ENCODE data around the gene FRMD4B.

The FRMD4B gene

DNA sequence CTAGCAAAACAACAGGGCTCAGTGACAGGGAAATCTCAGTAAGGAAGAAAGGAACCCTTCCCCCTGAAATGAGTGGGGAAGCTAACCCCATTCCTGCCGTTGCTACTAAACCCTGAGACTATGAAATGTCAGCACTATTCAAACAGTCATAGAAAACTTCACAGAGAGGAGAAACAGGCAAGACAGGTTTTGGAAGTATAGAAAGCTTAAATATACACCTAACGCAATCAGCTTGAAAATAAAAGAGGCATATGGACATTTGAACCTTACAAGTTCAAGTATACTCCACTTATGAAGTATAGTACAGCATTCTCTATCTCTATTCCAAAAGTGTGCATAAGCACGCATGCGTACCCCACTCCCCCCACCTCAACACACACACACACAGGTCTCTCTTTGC is 17.6 kb upstream of the FRMD4B start:
- DNase-seq, result no peak

DNA sequence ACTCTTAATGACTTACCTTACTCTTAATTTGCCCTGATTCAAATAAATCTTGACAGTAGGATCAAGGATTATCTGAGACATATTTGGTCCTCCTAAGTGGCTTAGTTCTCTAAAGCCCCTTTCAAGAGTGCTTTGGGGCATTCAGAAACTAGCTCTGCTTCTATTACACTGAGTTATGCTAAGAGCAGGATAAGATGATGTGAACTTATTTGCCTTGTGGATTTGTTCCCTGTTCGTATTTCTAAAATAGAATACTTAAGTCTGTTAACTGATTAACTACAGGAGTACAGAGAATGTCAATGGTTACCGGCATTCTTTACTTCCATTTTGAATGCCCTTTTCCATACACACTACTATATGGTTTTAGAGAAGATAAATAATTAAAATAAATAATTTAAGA is 14.8 kb upstream of the FRMD4B start:
- DNase-seq, result no peak

DNA sequence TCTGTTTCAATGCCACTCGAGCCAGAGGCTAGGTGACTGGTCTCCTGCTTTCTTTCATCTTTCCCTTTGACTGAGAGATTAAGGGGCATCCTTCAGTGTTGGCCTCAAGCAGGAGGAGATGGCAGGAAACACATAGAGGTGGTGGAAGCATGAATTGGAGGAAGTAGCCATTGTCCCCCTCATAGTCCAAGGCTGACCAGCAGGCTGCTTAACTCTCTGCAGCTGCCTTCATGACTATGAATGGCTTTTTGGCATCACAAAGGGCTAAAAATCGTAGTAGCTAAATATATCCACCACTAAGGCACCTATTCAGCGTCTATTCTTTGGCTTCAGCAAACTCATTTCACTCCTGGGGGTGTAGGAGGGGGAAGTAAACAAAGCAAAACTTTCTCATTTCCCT is 7.0 kb upstream of the FRMD4B start:
- no peak for DNase-seq

DNA sequence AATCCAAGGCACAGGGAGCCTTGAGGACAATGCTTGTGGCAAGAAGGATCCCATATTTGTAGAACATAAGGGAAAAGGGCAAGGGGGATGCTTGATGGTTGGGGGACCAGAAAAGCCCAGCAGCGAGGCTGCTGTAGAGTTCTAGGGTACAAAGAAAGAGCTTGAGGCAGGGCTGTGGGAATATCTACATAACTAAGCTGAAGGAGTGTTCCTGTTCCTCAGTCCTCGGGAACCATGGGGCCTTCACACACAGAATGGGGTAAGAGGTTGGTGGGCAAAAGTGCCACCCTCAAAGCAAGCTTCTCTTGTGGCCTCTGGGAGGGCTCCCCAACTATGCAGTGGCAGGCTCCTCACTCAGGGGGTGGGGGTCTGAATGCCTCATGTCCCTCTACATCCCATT is 6.5 kb upstream of the FRMD4B start:
- no peak for DNase-seq

DNA sequence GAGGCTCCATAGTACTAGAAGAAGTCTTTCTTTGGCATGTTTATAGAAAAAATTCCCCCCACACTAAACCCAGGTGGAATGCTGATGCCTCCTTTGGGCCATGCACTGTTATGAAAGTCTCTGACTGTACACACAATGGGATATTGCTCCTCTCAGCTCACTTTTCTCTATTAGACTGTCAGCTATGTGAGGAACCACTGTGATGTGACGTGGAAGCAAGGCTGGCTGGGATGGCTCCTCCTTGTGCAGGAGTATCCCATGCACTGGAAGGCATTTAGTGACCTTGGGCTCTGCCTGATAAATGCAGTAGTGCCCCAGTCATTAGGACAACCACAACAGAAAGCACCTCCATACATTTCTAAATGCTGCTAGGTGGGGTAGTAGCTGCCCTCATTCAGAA is 5.7 kb upstream of the FRMD4B start:
- no peak for DNase-seq

DNA sequence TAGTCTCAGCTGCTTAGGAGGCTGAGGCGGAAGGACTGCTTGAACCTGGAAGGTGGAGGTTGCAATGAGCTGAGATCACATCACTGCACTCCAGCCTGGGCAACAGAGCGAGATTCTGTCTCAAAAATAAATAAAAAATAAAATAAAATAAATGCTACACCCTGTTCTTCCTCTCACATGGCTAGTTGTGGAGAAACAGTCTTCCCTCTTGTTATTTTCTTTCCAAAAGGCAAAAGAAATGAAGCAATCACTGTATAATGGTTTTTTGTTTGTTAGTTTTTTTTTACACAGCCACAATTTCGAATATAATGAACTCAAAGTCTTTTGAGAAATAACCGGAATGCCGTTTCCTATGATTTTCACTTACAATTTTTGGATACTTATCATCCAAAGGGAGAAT is 4.9 kb upstream of the FRMD4B start:
- DNase-seq, result no peak

DNA sequence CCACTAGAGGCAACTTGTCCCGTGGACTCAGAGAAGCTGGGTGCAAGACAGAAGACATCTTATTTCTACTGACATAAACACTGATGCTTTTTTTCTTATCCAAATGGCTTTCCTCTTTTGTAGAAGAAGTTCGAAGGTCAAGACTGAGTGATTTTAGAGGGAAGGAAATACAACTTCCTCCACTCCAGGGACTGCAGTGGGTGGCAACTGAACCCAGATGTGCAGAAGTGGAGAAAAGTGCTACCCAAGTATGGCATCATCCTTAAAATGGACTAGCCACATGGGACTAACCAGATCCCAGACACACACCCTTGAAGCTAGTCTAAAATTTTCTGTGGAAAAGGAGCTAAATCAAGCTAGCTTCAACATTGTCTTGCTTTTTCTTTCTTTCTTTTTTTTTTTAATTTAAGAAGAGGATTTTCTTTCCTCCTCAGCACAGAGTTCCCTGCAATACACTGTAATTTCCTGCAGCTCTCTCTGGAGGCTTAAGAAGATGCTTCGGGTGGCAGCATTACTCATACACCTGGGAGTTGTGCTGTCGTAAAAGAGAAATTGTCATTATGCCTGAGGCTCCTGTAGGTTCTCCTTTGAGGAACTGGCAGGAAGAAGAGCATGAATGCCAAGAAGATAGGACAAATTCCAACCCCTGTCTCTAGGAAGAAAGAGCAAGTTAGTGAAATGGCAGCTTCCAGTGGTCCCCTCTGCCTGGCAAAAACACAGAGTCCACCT is 3.8 kb upstream of the FRMD4B start:
- no peak for DNase-seq

DNA sequence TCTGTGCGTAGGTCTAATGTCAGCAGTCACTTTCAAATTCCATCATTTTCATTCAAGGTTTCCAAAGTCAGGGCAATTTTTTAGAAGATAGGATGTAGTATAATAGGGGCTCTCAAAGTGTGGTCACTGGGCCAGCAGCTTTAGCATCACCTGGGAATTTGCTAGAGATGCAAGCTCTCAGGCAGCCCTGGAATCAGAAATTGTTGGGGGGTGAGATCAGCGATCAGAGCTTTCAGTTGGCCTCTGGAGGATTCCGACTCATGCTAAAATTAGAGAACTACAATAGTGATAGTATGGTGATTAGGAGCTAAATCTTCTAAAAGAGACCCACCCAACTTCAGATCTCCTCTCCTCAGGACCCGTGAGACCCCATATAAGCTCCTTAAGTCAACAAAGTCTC is 2.4 kb upstream of the FRMD4B start:
- no peak for DNase-seq

DNA sequence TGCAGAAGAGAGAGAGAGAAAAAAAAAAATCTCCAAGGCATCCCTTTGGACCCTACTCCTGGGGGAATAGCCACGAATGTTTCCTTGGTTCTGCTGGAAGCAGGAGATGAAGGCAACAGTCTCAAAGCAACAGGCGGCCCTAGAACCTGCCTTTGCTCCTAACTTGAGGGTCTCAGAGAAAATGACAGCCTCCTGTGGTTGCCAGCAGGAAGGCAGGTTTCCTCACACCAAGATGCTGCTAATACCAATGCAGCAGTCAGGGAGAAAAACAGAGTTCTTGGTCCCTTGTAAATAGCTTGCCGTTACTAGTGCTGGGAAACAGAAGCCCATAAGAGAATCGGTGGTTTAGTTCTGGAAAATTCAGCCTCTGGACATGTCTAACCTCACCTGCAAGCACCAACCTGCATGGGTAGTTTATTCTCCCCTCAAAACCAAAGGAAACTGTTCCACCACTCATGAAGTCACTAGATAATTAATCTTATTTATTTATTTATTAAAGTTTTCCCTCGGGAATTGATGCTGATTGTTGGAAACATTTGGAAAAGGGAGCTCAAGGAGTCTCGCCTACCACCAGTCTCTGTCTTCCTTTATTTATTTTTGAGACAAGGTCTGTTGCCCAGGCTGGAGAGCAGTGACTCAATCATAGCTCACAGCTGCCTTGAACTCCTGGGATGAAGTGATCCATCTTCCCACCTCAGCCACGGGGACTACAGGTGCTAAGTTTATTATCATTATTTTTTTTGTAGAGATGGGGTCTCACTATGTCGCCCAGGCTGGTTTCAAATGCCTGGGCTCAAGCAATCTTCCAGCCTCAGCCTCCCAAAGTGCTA is 883 bp upstream of the FRMD4B start:
- no peak for DNase-seq

DNA sequence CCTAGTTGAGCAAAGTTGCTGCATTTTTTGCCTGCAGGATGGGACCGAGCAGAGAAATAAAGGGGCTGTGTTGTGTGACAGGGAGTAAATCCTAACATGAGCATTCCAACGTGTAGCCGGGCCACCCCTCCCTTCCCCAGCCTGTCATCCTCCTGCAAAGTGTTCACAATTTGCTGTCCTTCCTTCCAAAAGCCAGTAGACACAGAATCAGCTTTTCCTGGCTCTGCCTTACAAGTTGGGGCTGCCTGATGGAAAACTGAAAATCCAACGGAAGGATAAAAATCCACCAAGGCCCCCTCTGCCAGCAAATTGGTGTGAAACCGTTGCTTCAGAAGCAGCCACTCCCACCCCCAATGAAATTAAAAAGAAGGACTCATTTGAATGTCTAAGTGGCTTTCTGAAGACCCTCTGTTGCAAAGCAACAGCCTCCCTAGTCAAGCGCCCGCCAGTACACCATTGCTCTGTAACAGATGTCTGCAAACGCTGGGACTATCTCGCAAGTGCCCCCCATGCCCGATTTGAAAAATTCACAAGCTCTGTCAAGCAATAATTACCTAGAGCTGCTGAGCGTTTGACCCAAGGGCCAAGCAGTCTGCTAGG is 665 bp downstream of the FRMD4B start:
- DNase-seq, result no peak

DNA sequence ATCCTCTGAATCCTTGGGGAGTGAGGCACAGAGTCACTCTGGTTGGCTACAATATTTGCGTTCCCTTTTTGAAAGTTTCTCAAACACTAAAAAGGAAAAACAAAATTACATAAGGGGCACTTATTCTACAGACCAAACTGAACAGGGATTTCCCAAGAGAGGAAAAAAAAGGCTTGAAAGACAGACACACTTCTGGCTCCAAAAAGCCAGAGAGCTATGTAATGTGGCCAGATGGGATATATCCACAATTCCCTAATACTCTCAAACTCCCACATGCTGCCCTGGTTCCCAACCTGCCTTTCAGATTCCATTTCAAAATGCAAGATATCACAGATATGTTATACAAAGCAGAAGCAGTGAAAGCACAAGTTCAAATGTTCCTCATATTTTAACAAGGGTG is 1.6 kb downstream of the FRMD4B start:
- no peak for DNase-seq

DNA sequence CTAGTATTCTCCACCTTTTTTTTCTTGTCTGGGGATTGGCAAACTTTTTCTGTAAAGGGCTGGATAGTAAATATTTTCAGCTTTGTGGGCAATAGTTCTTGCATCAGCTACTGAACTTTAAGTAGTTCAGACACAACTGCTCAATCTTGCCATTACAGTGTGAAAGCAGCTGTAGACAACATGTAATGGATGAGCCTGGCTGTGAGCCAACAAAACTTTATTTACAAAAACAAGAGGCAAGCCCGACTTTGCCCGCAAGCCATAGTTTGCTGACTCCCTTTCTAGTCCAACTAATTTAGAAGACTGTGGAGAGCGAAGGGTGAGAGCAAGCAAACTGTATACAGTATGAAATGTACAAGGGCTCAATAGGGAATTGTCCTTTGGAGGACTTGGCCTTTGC is 6.2 kb downstream of the FRMD4B start:
- DNase-seq, result no peak

DNA sequence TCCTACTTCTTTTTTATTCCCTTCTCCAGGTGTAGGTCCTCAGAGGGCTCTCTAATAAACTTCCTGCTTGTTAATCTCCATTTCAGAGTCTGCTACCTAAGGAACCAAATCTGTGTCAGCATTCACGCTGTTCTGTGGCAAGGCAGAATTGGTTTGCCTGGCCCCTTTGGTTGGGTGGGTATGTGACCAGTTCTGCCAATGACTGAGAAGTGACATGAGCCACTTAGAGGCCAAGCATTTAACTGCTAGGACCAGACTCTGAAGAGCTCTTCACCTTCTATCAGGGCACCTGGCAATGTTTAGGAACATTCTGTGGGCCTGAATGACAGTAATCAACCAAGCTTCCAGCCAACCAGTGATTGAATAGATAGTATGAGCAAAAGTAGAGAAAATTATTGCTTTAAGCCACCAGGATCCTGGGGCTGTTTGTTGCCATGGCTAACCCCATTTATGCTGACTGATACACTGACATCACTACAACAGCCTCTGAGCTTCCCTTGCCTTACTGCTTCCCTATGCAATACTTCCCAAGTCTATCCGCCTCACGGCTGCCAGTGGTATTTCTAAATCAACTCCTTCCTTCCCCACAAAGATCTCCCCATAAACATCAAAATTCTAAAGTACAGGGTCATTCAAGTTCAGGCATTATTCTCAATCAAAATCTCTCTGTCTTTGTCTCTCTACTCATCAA is 7.6 kb downstream of the FRMD4B start:
- no peak for DNase-seq

DNA sequence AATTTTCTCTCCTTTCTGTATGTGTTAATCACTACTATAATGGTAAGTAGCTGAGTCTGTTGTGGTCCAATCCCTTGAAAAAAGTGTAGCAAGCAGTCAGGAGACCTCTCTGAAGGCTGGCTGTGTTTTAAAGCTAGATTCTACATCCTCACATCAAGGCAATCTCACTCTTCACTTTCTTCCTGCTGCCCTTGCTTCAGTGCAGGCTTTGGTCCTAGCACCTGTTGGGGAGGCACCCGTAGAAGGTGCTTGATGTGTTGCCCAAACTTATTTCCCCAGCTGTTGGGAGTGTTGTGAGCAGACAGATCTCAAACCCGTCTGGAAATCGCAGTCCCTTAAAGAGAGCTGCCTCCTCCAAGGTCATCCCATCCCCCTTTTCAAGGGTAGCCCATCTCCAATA is 8.6 kb downstream of the FRMD4B start:
- no peak for DNase-seq

DNA sequence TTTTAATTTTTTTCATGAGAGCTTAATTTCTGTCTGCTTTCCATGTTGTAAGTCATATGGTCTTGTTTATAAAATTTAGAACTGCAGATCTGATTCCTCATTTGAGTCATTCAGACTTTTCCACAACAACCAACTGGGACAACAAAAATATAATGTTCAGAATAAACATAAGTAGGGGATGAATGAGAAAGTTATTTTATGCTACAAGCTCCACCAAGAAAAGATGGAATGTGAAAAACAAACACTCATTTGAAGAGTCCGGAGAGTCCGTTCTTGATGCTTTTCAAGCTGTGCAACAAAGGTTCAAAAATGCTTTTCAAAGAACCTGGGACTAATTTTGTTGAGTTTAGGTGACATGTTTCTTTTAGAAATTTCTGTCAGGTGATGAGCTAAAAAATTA is 9.2 kb downstream of the FRMD4B start:
- DNase-seq, result no peak

DNA sequence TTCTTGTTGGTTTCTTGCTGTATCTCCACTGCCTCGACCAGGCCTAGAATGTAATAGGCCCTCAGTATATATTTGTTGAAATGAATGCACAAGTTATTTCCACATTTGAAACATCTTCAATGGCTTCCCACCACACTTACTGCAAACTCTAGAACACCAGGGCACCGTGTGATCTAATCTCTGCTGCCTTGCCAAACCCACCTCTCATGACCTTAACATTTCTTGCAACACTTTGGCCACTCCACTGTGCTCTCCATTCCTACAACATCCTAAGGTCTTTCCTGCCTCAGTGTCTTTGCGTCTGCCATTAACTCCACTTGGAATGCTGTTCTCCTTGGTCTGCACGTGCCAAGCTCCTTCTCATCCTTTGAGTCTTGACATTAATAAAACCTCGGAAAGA is 14.1 kb downstream of the FRMD4B start:
- DNase-seq, result no peak

DNA sequence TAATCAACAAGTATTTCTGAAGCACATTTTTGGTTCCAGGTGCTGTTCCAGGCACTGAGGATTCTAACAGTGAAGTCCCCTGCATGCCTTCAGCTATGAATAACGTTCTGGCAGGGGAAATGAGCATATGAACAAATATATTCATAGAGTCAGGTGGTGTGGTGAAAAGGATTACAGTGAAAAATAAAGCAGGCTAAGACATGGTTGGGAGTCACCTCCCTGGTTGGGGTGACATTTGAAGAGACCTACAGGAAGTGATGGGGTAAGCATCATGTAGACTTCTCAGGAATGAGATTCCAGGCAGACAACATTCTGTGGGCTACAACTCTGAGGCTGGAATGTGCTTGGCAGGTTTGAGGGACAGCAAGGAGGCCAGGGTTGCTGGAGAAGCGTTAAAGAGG is 15.0 kb downstream of the FRMD4B start:
- DNase-seq, result no peak

DNA sequence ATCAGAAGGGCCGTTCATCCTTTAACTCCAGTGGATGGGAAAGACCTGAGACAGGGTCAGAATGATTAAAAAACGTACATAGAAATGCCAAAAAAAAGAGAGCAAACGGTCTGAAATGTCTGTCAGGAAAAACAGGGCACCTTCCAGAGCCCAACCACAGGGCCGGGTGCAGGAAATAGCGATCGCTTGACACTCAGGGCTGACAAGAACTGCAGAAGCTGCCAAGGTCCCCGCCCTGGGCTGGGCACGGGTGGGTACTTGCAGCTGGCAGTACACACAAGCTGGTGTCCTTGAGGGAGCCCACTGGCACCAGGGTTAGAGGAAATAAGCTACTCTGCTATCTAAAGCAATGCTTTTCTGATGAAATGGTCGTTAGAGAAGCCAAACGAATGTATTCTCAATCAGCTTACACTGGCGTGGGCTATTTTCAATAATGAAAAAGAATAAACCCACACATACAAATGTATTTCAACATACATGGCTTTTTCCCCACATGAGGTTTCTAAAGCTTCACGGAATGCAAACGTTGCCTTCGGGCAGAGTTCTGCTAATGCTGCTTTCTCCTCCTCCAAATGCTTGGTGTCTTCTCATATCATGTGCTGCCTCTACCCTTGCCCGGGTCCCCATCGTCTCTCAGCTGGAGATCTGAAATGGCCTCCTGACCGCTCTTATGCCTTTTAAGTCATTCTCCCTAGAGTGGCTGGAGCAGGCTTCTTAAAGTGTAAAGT is 15.6 kb downstream of the FRMD4B start:
- no peak for DNase-seq

DNA sequence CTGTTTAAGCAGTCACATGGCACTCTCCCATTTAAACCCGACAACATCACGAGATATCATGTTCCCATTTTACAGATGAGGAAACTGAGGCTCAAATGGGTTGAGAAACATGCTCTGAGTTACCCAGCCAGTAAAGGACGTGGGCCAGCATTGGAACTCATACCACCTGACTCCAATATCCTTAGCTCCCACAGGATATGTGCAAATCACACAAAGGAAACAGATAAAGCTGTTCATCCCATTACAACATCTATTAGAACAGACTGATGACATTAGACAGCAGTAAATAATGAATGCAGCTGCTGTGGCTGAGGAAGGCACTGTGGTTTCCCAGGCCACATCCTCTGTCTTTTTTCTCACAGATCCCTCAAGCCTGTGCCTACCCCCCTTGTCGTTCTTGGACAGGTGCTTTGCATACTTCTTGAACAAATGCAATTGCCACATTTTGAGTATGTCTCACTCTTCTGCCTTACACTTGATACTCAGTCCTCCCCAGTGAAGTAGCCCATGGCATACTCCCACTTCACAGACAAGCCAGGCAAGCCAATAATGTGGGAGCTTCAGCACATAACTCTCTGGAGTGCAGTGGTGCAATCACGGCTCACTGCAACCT is 17.7 kb downstream of the FRMD4B start:
- peak; percentile 32 for DNase-seq

DNA sequence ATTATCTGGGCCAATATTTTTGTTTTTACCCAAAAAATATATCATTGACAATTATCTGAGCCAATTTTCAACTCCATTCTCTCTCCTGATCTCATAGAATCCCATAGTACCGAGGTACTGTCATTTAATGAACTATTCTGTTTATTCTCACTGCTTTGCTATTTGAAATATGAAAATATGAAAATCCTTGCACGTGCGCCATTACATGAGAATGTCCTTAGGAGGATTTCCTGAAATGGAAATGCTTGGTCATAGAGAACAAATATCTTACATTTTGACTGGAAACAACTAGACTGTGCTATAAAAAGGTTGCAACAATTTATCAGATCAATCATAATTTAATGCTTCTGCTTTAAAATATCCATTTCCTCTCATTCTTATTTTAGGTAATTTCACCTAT is 18.3 kb downstream of the FRMD4B start:
- no peak for DNase-seq

DNA sequence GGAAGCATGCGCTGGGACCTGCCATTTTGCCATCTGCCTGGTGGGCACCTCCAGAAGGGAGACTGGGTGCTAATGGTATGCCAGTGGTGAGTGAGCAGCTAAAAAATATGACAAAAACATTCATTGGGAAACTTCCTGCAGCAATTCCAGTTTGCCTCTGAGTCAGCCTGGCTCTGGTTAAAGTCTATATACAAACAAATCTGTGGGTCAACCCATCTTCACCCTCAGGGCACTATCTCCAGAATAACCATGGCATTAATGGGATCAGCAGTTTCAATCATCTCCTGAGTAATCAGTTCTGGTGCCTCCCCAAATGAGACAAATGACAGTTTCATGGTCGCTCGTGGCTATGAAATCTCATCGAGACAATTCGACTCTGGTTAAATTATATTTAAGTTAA is 21.5 kb downstream of the FRMD4B start:
- DNase-seq, result no peak

DNA sequence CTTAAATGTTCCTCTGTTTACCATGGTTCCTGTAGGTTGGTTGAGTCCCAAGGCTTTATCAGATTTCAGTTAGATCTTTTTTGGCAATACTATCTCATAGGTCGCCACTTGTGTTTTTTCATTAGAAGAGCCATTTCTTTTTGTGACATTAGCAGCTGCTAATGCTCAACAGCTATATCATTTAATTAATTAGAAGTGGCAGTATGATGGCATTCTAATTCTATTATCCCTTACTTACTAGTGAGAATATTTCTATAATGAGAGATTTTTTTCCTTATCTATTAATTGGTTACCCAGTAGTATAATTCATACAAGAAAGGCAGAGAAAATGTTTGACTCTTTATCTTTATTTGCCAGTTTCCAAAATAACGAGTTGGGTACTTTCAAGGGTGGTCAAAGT is 25.2 kb downstream of the FRMD4B start:
- no peak for DNase-seq

DNA sequence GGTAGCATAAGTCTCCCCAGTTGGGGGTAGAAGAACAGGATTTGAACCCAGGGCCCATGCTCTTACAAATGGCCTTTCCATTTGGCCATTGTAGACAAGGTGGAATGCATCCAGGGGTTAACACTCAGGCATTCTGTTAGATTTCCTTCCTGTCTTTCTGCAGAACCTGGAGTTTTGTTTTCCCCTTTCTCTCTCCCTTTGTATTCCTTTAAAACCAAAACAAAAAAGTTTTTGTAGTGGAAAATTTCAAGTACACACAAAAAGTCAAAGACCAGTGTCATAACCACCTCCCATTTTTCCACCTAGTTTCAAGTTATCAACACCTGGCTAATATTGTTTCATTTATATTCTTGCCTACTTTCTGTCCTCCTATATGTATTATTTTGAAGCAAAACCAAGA is 26.0 kb downstream of the FRMD4B start:
- DNase-seq, result no peak

Measured in activated CD4-positive, alpha-beta T cell treated with anti-CD3 and anti-CD28 coated beads, Interleukin-2, Interleukin-6, amounts not matched to agents 100 ng/mL and 50 ng/mL, durations not matched to agents 16 hours and 8 hours (primary cell).